Fibroblast of villous mesenchyme (primary cell): ENCODE measurements around the gene SP2. TPM values are rescaled to one million over a fixed set of nuclear protein-coding genes. Genes with fewer than 3 reads are reported as not detected.

ENCODE experiments used
- DNase-seq: peaks from one replicate; pipeline ENCODE4 v3.0.0-alpha.2; 2010; ENCODE audit warnings: low read depth
- H3K4me3 ChIP-seq: 2 replicates; pipeline ENCODE4 v1.5.1; 2011; ENCODE audit warnings: low read depth, mild to moderate bottlenecking, low read length
- total RNA-seq: library from RNA; depleted of rRNA; stranded (reverse); fragments of >200 nt; gene quantifications from 2 replicates; pipeline ENCODE4 v1.2.3, GENCODE V29; 2012
- TF ChIP-seq, protein P1 (sequence below): IDR thresholded peaks from 2 replicates; pipeline ENCODE4 v1.5.1; 2012; ENCODE audit warnings: low read depth, mild to moderate bottlenecking, low read length; ENCODE audit not compliant: insufficient read depth

SP2 gene
- total RNA-seq, 1 donor: 2.2 TPM

DNA sequence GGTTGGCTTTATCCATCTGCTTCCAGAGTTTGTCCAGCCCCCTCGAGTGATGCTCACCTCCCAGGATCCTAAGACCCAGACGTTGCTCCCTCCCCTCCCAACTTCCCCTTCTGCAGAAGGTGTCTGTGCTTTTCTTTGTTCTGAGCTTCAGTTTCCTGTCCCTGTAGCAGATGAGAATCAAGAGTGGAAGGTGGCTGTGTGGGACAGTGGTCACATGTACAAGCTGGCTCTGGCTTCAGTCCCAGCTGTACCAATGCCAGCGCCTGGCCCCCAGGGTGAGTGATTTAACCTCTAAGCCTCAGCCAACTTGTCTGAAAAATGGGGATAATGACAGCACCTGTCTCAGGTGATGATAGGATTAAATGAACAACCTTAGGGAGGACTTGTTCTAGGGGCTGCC lies 53.9 kb downstream of the SP2 start:
- DNase-seq: no peak
- TF ChIP-seq, protein P1, sequence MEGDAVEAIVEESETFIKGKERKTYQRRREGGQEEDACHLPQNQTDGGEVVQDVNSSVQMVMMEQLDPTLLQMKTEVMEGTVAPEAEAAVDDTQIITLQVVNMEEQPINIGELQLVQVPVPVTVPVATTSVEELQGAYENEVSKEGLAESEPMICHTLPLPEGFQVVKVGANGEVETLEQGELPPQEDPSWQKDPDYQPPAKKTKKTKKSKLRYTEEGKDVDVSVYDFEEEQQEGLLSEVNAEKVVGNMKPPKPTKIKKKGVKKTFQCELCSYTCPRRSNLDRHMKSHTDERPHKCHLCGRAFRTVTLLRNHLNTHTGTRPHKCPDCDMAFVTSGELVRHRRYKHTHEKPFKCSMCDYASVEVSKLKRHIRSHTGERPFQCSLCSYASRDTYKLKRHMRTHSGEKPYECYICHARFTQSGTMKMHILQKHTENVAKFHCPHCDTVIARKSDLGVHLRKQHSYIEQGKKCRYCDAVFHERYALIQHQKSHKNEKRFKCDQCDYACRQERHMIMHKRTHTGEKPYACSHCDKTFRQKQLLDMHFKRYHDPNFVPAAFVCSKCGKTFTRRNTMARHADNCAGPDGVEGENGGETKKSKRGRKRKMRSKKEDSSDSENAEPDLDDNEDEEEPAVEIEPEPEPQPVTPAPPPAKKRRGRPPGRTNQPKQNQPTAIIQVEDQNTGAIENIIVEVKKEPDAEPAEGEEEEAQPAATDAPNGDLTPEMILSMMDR: no peak
- no peak overlapping the region for H3K4me3 ChIP-seq

DNA sequence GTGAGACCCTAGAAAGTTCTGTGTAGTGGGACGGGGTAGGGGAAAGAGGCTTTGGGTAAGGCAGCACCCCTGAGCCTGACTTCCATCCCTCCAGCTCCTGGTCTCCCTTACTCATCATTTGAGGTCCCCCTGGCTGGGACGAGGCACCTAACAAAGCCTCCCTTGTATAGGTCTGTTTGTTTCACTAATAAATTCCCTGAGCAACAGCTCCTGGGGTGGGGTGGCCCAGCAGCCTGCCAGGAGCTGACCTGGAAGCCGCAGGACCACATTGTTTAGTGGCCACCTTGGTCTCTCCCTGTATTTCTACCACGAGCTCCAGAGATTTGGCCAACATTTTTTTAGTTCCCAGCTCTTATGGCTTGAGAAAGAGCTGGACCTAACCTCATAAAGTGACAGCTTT lies 54.4 kb downstream of the SP2 start:
- no peak for DNase-seq
- TF ChIP-seq, protein P1: no peak

DNA sequence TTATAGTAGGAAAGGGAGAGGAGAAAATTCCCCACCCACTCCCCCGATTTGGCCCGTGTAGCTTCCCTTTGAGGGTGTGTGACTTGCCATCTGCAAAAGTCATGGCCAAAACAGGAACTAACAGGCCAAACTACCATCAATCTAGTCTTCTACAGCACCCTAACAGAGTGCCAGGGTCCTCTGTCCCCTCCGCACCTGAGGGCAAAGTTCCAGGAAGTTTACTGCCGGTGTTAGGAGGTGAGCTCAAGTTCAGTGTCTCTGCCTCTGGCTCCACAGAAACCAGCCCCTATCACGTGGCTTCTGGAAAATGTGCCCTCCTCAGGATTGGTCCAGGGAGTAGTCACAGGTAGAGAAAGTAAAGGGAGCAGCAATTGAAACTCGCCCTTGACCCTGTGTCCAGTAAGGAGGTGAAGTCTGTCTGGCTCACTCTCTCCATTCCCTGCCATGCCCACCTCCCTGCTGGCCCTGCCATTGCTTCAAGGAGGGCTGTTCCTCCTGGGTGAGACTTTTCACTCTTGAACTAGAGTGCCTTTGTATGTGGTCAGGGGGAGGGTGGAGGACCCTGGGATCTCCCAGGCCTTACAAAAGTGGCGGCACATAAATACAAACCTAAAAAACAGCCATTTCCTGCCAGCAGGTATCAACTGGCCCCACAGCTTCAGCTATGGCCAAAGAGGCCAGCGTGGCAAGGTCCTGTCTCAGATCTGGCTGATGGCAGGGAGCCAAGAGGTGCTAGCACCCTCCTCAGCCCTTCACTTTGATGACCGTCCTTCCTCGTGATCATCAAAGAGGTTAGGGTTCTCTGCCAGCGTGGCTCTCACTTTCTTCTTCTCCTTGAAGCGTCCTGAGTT lies 56.4 kb downstream of the SP2 start:
- TF ChIP-seq, protein P1: no peak
- no peak overlapping the region for H3K4me3 ChIP-seq
- DNase-seq: no peak

More for the DNA sequence above, 54.4 kb downstream of the SP2 start:
- no peak overlapping the region for H3K4me3 ChIP-seq

DNA sequence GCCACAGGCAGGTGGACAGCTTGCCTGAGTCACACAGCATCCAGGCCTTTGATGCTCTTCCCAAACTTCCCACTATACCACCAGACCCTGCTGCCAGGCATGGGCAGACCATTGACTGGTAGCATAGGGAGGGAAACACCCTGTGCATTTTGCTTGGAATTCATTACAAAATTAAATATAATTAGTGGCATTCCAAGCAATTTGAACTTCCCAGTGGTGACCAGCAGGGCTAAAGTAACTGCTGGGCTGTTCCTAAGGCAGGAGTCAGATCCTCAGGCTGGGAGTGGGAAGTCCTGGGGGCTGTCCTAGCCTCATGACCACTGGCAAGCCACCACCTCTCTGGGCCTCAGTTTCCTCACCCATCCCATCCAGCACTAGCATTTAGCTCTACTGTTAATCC lies 57.9 kb downstream of the SP2 start:
- TF ChIP-seq, protein P1: no peak
- H3K4me3 ChIP-seq: no peak overlapping the region
- no peak for DNase-seq

DNA sequence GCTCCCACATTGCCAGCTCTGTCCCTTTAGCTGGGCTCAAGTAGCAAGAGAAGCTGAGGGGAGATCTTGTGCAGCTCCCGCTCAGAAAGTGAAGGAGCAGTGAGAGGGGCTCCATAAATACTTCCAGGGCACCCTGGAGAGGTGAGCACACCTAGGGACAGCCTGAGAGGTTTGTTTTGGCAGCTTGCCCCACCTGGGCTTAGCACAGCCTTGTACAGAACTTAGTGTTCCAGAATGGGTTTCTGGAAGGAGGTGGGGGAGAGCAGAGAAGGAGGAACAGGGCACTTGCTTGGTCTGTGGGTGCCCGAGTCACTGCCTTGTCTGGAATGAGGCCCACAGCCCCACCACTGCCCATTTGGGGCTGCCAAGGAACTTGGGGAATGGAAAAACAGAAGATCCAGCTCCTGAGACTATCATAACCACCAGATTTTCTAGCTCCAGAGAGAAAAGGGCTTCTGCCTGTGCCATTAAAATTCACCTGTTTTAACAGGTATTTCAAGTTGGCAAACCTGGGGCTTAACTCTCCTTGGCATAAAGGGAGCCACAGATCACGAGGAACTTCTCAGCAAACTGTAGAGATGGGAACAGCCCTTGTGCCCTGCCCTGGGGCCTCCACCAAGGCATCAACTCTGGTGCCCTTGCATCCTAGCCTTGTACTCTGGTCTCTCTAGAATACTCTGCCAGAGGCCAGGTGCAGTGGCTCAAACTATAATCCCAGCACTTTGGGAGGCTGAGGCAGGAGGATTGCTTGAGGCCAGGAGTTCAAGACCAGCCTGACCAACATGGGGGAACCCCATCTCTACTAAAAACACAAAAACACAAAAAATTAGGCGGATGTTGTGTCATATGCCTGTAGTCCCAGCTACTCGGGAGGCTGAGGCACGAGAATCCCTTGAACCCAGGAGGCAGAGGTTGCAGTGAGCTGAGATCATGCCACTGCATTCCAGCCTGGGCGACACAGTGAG lies 59.7 kb downstream of the SP2 start:
- TF ChIP-seq, protein P1: no peak
- DNase-seq: no peak

DNA sequence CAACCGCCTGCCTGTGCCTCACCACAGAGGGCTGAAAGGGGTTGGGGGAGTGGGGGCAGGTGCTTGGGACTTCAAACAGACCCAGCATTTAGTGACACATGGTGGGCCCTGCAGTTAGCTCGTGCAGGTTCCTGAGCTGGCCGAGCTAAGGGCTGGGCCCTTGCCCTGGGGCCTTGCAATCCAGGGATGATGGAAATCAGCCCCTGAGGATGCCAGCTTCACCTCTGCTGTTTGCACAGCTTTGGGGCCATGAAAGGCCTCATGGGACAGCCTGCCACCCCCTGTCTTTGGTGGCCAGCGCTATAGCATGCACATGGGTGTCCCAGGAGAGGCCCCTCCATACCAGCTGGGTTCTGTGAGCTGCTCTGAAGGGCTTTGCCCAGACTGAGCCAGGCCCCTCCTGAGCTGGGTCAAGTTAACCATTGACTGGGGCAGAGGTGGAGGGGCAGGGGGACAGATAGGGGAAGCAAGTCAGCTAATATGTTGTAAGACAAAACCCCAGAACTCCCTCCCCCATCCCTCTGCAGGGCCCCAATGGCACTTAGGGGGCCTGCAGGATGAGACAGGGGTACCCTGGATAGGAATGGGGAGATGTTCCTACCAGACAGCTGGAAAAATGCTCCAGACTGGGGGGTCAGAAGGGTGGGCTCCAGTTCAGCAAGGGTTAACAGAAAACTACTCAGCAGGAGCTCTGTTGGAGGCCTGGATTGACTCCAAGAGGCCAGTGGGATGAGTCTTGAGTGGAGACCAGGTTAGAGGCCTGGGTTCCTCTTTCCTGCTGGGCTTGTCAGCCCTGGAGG lies 61.0 kb downstream of the SP2 start:
- no peak for DNase-seq
- no peak overlapping the region for H3K4me3 ChIP-seq
- TF ChIP-seq, protein P1: no peak

More for the DNA sequence above, 59.7 kb downstream of the SP2 start:
- H3K4me3 ChIP-seq: no peak overlapping the region
